ENCODE measurements around the gene SRGAP1. TPM values are rescaled to one million over a fixed set of nuclear protein-coding genes. Genes with fewer than 3 reads are reported as not detected.

SRGAP1 gene
- total RNA-seq, 1 experiment from 2014 or later = 26.8 TPM

- Histone ChIP-seq H3K4me1 (ENCODE audit: control insufficient read depth, insufficient read depth, low read length) (peaks cover 85% of the 10 kb centered on the region), H3K27me3 (ENCODE audit: control insufficient read depth, insufficient read depth, low read length) (no peaks in the 10 kb centered on the region), H3K9me3 (ENCODE audit: control insufficient read depth, insufficient read depth, low read depth, low read length) (no peaks in the 10 kb centered on the region), H3K4me3 (ENCODE audit: low read depth in 2 of 2, low read length in 2 of 2) (peak overlapping the region; percentile 6 to 42; a peak in 3 of 4 replicates), H3K36me3 (ENCODE audit: control insufficient read depth, insufficient read depth, low read length) (no peaks in the 10 kb centered on the region), H3K27ac (ENCODE audit: low read length) (peak overlapping the region; percentile 99)
- intact Hi-C loops (cut with micrococcal nuclease; ENCODE audit: unreplicated experiment) (loop anchor here (5.0 kb wide), 2 partner anchors 57 to 72 kb away; no protein-coding TSS in a partner anchor), in situ Hi-C loops (cut with HindIII; ENCODE audit: low pct_unique_long_range_greater_than_20kb, low sequenced_read_pairs) (no loop called here)
- POLR2A ChIA-PET = no interaction called here
- BruUV-seq (replicated peaks) = no TSS peak
- DNase-seq (ENCODE audit: low read depth, low spot score) = peak; percentile 77
- CTCF ChIA-PET = no interaction called here
- no peak for TF ChIP-seq SIN3A (IDR thresholded peaks at IDR 0.05; ENCODE audit: borderline replicate concordance, insufficient read depth, low read depth, low read length)
- peak; percentile 61; the same call in 1 of the 2 replicates for TF ChIP-seq POLR2AphosphoS5 (IDR thresholded peaks at IDR 0.05; ENCODE audit: low read depth, low read length)
- ATAC-seq = peak; percentile 85
These were observed 74.3 kb downstream of the SRGAP1 start for GRCh38 chr12:63918800-63919300.

DNA sequence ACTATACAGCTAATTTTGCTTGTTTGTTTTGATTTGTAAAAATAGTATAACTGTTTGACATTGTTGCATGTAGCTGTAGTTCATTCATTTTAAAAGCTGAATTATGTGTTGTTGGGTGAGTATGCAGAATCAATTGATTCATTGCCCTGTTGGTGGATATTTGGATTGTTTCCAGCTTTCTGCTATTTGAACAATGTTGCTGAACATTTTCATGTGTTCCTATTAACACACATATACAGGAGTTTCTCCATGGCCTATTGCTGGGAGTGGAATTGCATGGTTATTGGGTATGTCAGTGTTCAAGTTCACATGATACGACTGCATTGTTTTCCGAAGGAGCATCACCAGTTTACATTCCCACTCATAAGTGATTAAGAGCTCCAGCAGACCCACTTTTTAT lies 75.3 kb downstream of the SRGAP1 start:
- Histone ChIP-seq H3K27ac (ENCODE audit: low read length) (peak overlapping the region; percentile 99), H3K4me1 (ENCODE audit: control insufficient read depth, insufficient read depth, low read length) (peaks cover 76% of the 10 kb centered on the region), H3K36me3 (ENCODE audit: control insufficient read depth, insufficient read depth, low read length) (no peaks in the 10 kb centered on the region), H3K27me3 (ENCODE audit: control insufficient read depth, insufficient read depth, low read length) (no peaks in the 10 kb centered on the region), H3K9me3 (ENCODE audit: control insufficient read depth, insufficient read depth, low read depth, low read length) (no peaks in the 10 kb centered on the region), H3K4me3 (ENCODE audit: low read depth in 2 of 2, low read length in 2 of 2) (no peak overlapping the region)
- CTCF ChIA-PET = no interaction called here
- no peak for TF ChIP-seq SIN3A (IDR thresholded peaks at IDR 0.05; ENCODE audit: borderline replicate concordance, insufficient read depth, low read depth, low read length)
- no peak for TF ChIP-seq TCF7L2 (IDR thresholded peaks at IDR 0.05; ENCODE audit: low read depth, low read length)
- no peak for TF ChIP-seq REST (IDR thresholded peaks at IDR 0.05; ENCODE audit: insufficient read depth in 1 of 2, low read depth in 2 of 2, low read length in 1 of 2)
- TF ChIP-seq POLR2AphosphoS5 (IDR thresholded peaks at IDR 0.05; ENCODE audit: low read depth, low read length) = no peak
- TF ChIP-seq, protein P1, sequence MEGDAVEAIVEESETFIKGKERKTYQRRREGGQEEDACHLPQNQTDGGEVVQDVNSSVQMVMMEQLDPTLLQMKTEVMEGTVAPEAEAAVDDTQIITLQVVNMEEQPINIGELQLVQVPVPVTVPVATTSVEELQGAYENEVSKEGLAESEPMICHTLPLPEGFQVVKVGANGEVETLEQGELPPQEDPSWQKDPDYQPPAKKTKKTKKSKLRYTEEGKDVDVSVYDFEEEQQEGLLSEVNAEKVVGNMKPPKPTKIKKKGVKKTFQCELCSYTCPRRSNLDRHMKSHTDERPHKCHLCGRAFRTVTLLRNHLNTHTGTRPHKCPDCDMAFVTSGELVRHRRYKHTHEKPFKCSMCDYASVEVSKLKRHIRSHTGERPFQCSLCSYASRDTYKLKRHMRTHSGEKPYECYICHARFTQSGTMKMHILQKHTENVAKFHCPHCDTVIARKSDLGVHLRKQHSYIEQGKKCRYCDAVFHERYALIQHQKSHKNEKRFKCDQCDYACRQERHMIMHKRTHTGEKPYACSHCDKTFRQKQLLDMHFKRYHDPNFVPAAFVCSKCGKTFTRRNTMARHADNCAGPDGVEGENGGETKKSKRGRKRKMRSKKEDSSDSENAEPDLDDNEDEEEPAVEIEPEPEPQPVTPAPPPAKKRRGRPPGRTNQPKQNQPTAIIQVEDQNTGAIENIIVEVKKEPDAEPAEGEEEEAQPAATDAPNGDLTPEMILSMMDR (IDR thresholded peaks at IDR 0.05) = no peak
- POLR2A ChIA-PET = no interaction called here
- DNase-seq (ENCODE audit: low read depth, low spot score) (no peak), ATAC-seq (no peak)
- in situ Hi-C loops (cut with HindIII; ENCODE audit: low pct_unique_long_range_greater_than_20kb, low sequenced_read_pairs) = no loop called here
- intact Hi-C loops (cut with micrococcal nuclease; ENCODE audit: unreplicated experiment) = loop anchor here (5.0 kb wide), 2 partner anchors 57 to 72 kb away; no protein-coding TSS in a partner anchor
- no TSS peak for BruUV-seq (replicated peaks)

- Histone ChIP-seq H3K4me1 (ENCODE audit: control insufficient read depth, insufficient read depth, low read length) (peaks cover 62% of the 10 kb centered on the region), H3K36me3 (ENCODE audit: control insufficient read depth, insufficient read depth, low read length) (no peaks in the 10 kb centered on the region), H3K27ac (ENCODE audit: low read length) (peak overlapping the region; percentile 99), H3K9me3 (ENCODE audit: control insufficient read depth, insufficient read depth, low read depth, low read length) (no peaks in the 10 kb centered on the region), H3K27me3 (ENCODE audit: control insufficient read depth, insufficient read depth, low read length) (no peaks in the 10 kb centered on the region), H3K4me3 (ENCODE audit: low read depth in 2 of 2, low read length in 2 of 2) (no peak overlapping the region)
- intact Hi-C loops (cut with micrococcal nuclease; ENCODE audit: unreplicated experiment) (no loop called here), in situ Hi-C loops (cut with HindIII; ENCODE audit: low pct_unique_long_range_greater_than_20kb, low sequenced_read_pairs) (no loop called here)
- BruUV-seq (replicated peaks) = no TSS peak
- ChIA-PET CTCF (no interaction called here), POLR2A (no interaction called here)
- no peak for TF ChIP-seq REST (IDR thresholded peaks at IDR 0.05; ENCODE audit: insufficient read depth in 1 of 2, low read depth in 2 of 2, low read length in 1 of 2)
- TF ChIP-seq POLR2AphosphoS5 (IDR thresholded peaks at IDR 0.05; ENCODE audit: low read depth, low read length) = no peak
- TF ChIP-seq, protein P1 (IDR thresholded peaks at IDR 0.05) = no peak
- no peak for TF ChIP-seq TCF7L2 (IDR thresholded peaks at IDR 0.05; ENCODE audit: low read depth, low read length)
- no peak for TF ChIP-seq SIN3A (IDR thresholded peaks at IDR 0.05; ENCODE audit: borderline replicate concordance, insufficient read depth, low read depth, low read length)
- DNase-seq (ENCODE audit: low read depth, low spot score) (no peak), ATAC-seq (no peak)
These were observed 76.7 kb downstream of the SRGAP1 start for GRCh38 chr12:63921157-63921556.
